Gastroesophageal sphincter (tissue), 3 donors: ENCODE data around the gene PKNOX1.
"Not testable (repeated sequence)": the region's sequence is repeated elsewhere in the genome, so short reads cannot be mapped to it uniquely, and the experiment has no call there.

Source experiments
- EP300 ChIP-seq: sonication (generic); formaldehyde crosslinking; IDR thresholded peaks from one replicate; pipeline ENCODE4 v1.6.1; 2017; ENCODE audit warnings: antibody characterized with exemption, mild to moderate bottlenecking
- POLR2A ChIP-seq, 2 donors: fragments of 450-650 bp; IDR thresholded peaks; one replicate each; pipeline ENCODE4 v1.6.1; 2017; ENCODE audit warnings: antibody characterized with exemption in 2 of 2, mild to moderate bottlenecking in 2 of 2, moderate library complexity in 1 of 2
- POLR2AphosphoS5 ChIP-seq: sonication (generic); formaldehyde crosslinking; IDR thresholded peaks from one replicate; pipeline ENCODE4 v1.6.1; 2017; ENCODE audit warnings: antibody characterized with exemption
- TF ChIP-seq, protein P1 (sequence below), 4 experiments: fragments of 200-600 bp in 2 of 4; fragments of 450-650 bp in 2 of 4; sonication (generic) in 1 of 4; IDR thresholded peaks; one replicate each; pipeline ENCODE4 v1.5.1; 2017 to 2019; ENCODE audit warnings: antibody characterized with exemption in 4 of 4, mild to moderate bottlenecking in 2 of 4, moderate library complexity in 2 of 4

DNA sequence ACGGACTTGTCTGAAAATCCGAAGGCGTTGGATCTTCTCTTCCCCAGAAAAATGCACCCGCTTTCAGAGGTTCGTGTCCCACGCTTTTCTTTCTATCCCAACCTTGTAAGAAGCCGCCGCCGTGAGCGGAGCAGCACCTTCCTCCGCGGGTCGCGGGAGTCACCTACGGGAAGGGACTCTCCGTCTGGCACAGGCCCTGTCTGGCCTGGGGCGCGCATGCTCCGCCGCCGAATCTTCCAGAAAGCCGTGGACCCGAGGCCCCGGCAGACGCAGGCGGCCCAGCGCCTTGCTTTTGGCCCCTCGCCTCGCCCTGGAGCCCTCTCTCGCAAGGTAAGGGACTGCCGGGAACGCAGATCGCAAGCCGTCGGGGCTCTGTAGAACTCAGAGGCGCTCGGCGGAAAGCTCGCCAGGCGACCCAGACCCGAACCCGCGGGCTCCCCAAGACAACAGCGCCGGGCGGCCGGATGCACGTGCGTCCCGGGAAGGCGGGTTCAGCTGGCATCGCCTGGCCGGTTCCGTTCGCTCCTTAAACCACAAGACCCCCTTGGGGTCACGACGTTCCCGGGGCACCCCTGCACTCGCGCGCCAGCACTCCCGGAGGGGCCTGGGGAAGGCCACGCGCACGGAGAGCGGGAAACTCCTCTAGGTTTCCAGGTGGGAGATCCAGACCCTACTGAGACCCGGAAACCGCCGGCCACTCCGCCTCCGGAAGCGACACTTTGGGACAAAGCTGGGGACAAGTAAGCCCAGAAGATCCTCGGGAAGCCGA is 100.2 kb downstream of the PKNOX1 start:
- TF ChIP-seq, protein P1, sequence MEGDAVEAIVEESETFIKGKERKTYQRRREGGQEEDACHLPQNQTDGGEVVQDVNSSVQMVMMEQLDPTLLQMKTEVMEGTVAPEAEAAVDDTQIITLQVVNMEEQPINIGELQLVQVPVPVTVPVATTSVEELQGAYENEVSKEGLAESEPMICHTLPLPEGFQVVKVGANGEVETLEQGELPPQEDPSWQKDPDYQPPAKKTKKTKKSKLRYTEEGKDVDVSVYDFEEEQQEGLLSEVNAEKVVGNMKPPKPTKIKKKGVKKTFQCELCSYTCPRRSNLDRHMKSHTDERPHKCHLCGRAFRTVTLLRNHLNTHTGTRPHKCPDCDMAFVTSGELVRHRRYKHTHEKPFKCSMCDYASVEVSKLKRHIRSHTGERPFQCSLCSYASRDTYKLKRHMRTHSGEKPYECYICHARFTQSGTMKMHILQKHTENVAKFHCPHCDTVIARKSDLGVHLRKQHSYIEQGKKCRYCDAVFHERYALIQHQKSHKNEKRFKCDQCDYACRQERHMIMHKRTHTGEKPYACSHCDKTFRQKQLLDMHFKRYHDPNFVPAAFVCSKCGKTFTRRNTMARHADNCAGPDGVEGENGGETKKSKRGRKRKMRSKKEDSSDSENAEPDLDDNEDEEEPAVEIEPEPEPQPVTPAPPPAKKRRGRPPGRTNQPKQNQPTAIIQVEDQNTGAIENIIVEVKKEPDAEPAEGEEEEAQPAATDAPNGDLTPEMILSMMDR (IDR thresholded peaks at IDR 0.05): not testable (repeated sequence)
- not testable (repeated sequence) for TF ChIP-seq POLR2AphosphoS5; POLR2A (IDR thresholded peaks at IDR 0.05); EP300
